NT2/D1 (cell line): Measurements from ENCODE around the gene KBTBD3.
A peak's percentile ranks its signal among the peaks of the same experiment; 100 is the strongest.

Experiments used
- DNase-seq: peaks from one replicate; pipeline ENCODE4 v3.0.0-alpha.2; 2011; ENCODE audit warnings: low read depth, low spot score
- H3K27me3 ChIP-seq: 2 replicates; pipeline ENCODE4 v1.6.0; 2011; ENCODE audit warnings: mild to moderate bottlenecking; ENCODE audit not compliant: insufficient read length, insufficient read depth
- H3K36me3 ChIP-seq: 2 replicates; pipeline ENCODE4 v1.6.1; 2011; ENCODE audit warnings: mild to moderate bottlenecking, low read length, mixed read lengths; ENCODE audit not compliant: insufficient read depth, insufficient read length
- H3K4me1 ChIP-seq: 2 replicates; pipeline ENCODE4 v1.5.1; 2011; ENCODE audit not compliant: insufficient read depth, insufficient read length
- H3K4me3 ChIP-seq: 2 replicates; pipeline ENCODE4 v1.5.1; 2011; ENCODE audit warnings: low read depth; ENCODE audit not compliant: insufficient read length
- H3K9ac ChIP-seq: 2 replicates; pipeline ENCODE4 v1.6.0; 2011; ENCODE audit warnings: low read depth; ENCODE audit not compliant: insufficient read length
- H3K9me3 ChIP-seq: 2 replicates; pipeline ENCODE4 v1.5.1; 2011; ENCODE audit warnings: mild to moderate bottlenecking, low read length; ENCODE audit not compliant: insufficient read depth
- SUZ12 ChIP-seq: IDR thresholded peaks from 2 replicates; pipeline ENCODE4 v1.6.1; 2011; ENCODE audit not compliant: insufficient read length, insufficient read depth; ENCODE audit errors: extremely low read depth
- YY1 ChIP-seq: IDR thresholded peaks from 2 replicates; pipeline ENCODE4 v1.6.1; 2011; ENCODE audit not compliant: insufficient read length, insufficient read depth
- ZNF274 ChIP-seq: IDR thresholded peaks from 2 replicates; pipeline ENCODE4 v1.6.1; 2011; ENCODE audit warnings: mild to moderate bottlenecking, low read depth, low read length

KBTBD3 gene

GRCh38 chr11:106092446-106092845 is 15.3 kb upstream of the KBTBD3 start:
- H3K9ac ChIP-seq: no peak overlapping the region
- TF ChIP-seq ZNF274: no peak
- H3K4me1 ChIP-seq: no peaks in the 10 kb centered on the region
- no peak overlapping the region for H3K4me3 ChIP-seq
- H3K9me3 ChIP-seq: no peaks in the 10 kb centered on the region
- H3K36me3 ChIP-seq: peaks cover 61% of the 10 kb centered on the region
- no peak for DNase-seq
- no peaks in the 10 kb centered on the region for H3K27me3 ChIP-seq

GRCh38 chr11:106091480-106092123 is 14.5 kb upstream of the KBTBD3 start:
- Histone ChIP-seq H3K4me3 (no peak overlapping the region), H3K9me3 (no peaks in the 10 kb centered on the region), H3K27me3 (no peaks in the 10 kb centered on the region), H3K4me1 (no peaks in the 10 kb centered on the region), H3K36me3 (peaks cover 54% of the 10 kb centered on the region), H3K9ac (no peak overlapping the region)
- DNase-seq: no peak
- TF ChIP-seq SUZ12: no peak
- TF ChIP-seq ZNF274: no peak
- no peak for TF ChIP-seq YY1

- Histone ChIP-seq H3K36me3 (peaks cover 51% of the 10 kb centered on the region), H3K27me3 (no peaks in the 10 kb centered on the region), H3K9me3 (no peaks in the 10 kb centered on the region), H3K4me1 (no peaks in the 10 kb centered on the region), H3K4me3 (no peak overlapping the region), H3K9ac (no peak overlapping the region)
- TF ChIP-seq SUZ12: no peak
- no peak for DNase-seq
Observed at GRCh38 chr11:106088896-106089295, 11.7 kb upstream of the KBTBD3 start.

- Histone ChIP-seq H3K36me3 (peaks cover 48% of the 10 kb centered on the region), H3K9me3 (no peaks in the 10 kb centered on the region), H3K4me3 (no peak overlapping the region), H3K4me1 (no peaks in the 10 kb centered on the region), H3K27me3 (no peaks in the 10 kb centered on the region), H3K9ac (no peak overlapping the region)
- no peak for TF ChIP-seq SUZ12
- TF ChIP-seq ZNF274: no peak
- no peak for TF ChIP-seq YY1
- peak; percentile 20 for DNase-seq
Observed at GRCh38 chr11:106087815-106088435, 10.8 kb upstream of the KBTBD3 start.

GRCh38 chr11:106086850-106087249 is 9.7 kb upstream of the KBTBD3 start:
- H3K27me3 ChIP-seq: no peaks in the 10 kb centered on the region
- H3K4me1 ChIP-seq: no peaks in the 10 kb centered on the region
- TF ChIP-seq SUZ12 (no peak), ZNF274 (no peak), YY1 (no peak)
- no peak overlapping the region for H3K9ac ChIP-seq
- H3K36me3 ChIP-seq: peaks cover 47% of the 10 kb centered on the region
- no peak for DNase-seq
- H3K4me3 ChIP-seq: no peak overlapping the region
- no peaks in the 10 kb centered on the region for H3K9me3 ChIP-seq

- Histone ChIP-seq H3K9me3 (no peaks in the 10 kb centered on the region), H3K4me1 (no peaks in the 10 kb centered on the region), H3K27me3 (no peaks in the 10 kb centered on the region), H3K4me3 (no peak overlapping the region), H3K9ac (no peak overlapping the region), H3K36me3 (peaks cover 45% of the 10 kb centered on the region)
- no peak for DNase-seq
- TF ChIP-seq YY1: no peak
- TF ChIP-seq ZNF274: no peak
- TF ChIP-seq SUZ12: no peak
Observed at GRCh38 chr11:106086135-106086534, 9.0 kb upstream of the KBTBD3 start.

- Histone ChIP-seq H3K27me3 (no peaks in the 10 kb centered on the region), H3K9me3 (no peaks in the 10 kb centered on the region), H3K36me3 (peaks cover 47% of the 10 kb centered on the region), H3K4me1 (no peaks in the 10 kb centered on the region), H3K9ac (no peak overlapping the region), H3K4me3 (no peak overlapping the region)
- DNase-seq: no peak
- TF ChIP-seq YY1 (no peak), ZNF274 (no peak), SUZ12 (no peak)
Observed at GRCh38 chr11:106082096-106082495, 4.9 kb upstream of the KBTBD3 start.
